HCT116 (cell line): ENCODE measurements around the gene AXIN1. TPM values are rescaled to one million over a fixed set of nuclear protein-coding genes. Genes with fewer than 3 reads are reported as not detected.

ENCODE experiments used
- ATAC-seq: fragments of 200-7000 bp; cut with Tn5 transposase; 2 replicates; pipeline ENCODE4 v1.9.1; 2020; ENCODE audit warnings: mild to moderate bottlenecking, moderate library complexity
- BruUV-seq: library from RNA; stranded (reverse); fragments of 400-500 nt; replicated peaks from 2 replicates; lab custom pipeline; 2021; lab: Mats Ljungman, UMichigan
- CTCF ChIA-PET: fragments of 300-600 bp; sonication (Branson Sonifier 250); formaldehyde crosslinking; loops from one replicate; lab custom pipeline; 2021; ENCODE audit warnings: antibody characterized with exemption; lab: Charles Lee
- POLR2A ChIA-PET: fragments of 300-600, 350-600 bp; sonication (Branson Sonifier 250); formaldehyde crosslinking; loops from one replicate; lab custom pipeline; 2021; ENCODE audit warnings: antibody characterized with exemption; lab: Charles Lee
- RAD21 ChIA-PET, 2 experiments: fragments of 300-600 bp; sonication (Branson Sonifier 250); formaldehyde crosslinking; loops; one replicate each; lab custom pipeline; 2023; ENCODE audit warnings: low total read pairs in 2 of 2; ENCODE audit not compliant: uncharacterized antibody in 2 of 2, unreplicated experiment in 2 of 2, low non-redundant PET in 1 of 2; lab: Charles Lee
- DNase-seq: peaks from one replicate; pipeline ENCODE4 v3.0.0-alpha.2; 2010; ENCODE audit warnings: low read depth, low spot score
- H2AFZ ChIP-seq: fragments of 200-600 bp; shearing (Covaris generic), sonication (generic); 2 replicates; pipeline ENCODE4 v1.6.1; 2017; ENCODE audit warnings: low read depth, mixed run types, mixed read lengths, antibody characterized with exemption, low read length; ENCODE audit not compliant: poor library complexity, severe bottlenecking
- H3K27ac ChIP-seq: 2 replicates; pipeline ENCODE4 v1.5.1; 2012; ENCODE audit warnings: low read depth, low read length
- H3K27me3 ChIP-seq: fragments of 200-600 bp; sonication (generic); 2 replicates; pipeline ENCODE4 v1.6.1; 2016; ENCODE audit warnings: mixed run types, low read length, mixed read lengths; ENCODE audit not compliant: insufficient read depth
- H3K36me3 ChIP-seq, 2 experiments: fragments of 200-500 bp in 1 of 2; fragments of 200-600 bp in 1 of 2; sonication (Bioruptor generic) in 1 of 2; sonication (generic) in 1 of 2; 2 replicates each; pipeline versions ENCODE4 v1.5.1 to v1.6.1; 2014 to 2016; ENCODE audit warnings: low read length in 2 of 2, inconsistent platforms in 1 of 2, mixed read lengths in 1 of 2, mixed run types in 1 of 2; ENCODE audit not compliant: insufficient read depth in 2 of 2, control insufficient read depth in 1 of 2
- H3K4me1 ChIP-seq, 2 experiments: fragments of 200-600 bp in 1 of 2; sonication (generic) in 1 of 2; 2 replicates each; pipeline versions ENCODE4 v1.5.1 to v1.6.1; 2012 to 2017; ENCODE audit warnings: low read length in 2 of 2, inconsistent platforms in 1 of 2, mild to moderate bottlenecking in 1 of 2, mixed read lengths in 1 of 2, mixed run types in 1 of 2, moderate library complexity in 1 of 2; ENCODE audit not compliant: insufficient read depth in 2 of 2, control insufficient read depth in 1 of 2
- H3K4me2 ChIP-seq: fragments of 200-600 bp; sonication (generic); 2 replicates; pipeline ENCODE4 v1.6.1; 2017; ENCODE audit warnings: mixed run types, low read length, mixed read lengths
- H3K4me3 ChIP-seq, 2 experiments: fragments of 200-600 bp in 1 of 2; sonication (generic) in 1 of 2; replicated peaks in 1 of 2; 2 replicates each; pipeline ENCODE4 v1.5.1; 2011 to 2016; ENCODE audit warnings: low read length in 2 of 2, control low read depth in 1 of 2, low read depth in 1 of 2, mild to moderate bottlenecking in 1 of 2, mixed read lengths in 1 of 2, mixed run types in 1 of 2
- H3K79me2 ChIP-seq: fragments of 200-600 bp; sonication (generic); 2 replicates; pipeline ENCODE4 v1.6.1; 2017; ENCODE audit warnings: mild to moderate bottlenecking, mixed run types, low read length, moderate library complexity, mixed read lengths; ENCODE audit not compliant: insufficient read depth
- H3K9ac ChIP-seq: fragments of 200-600 bp; sonication (generic); 2 replicates; pipeline ENCODE4 v1.6.1; 2016; ENCODE audit warnings: low read length, mixed read lengths
- H3K9me2 ChIP-seq: fragments of 200-600 bp; sonication (generic), shearing (Covaris generic); 2 replicates; pipeline ENCODE4 v1.6.1; 2017; ENCODE audit warnings: mixed run types, mild to moderate bottlenecking, moderate library complexity; ENCODE audit not compliant: insufficient read depth
- H3K9me3 ChIP-seq, 2 experiments: fragments of 200-500 bp in 1 of 2; fragments of 200-600 bp in 1 of 2; sonication (Bioruptor generic) in 1 of 2; sonication (generic) in 1 of 2; 2 replicates each; pipeline ENCODE4 v1.6.1; 2014 to 2017; ENCODE audit warnings: low read length in 2 of 2, mixed read lengths in 2 of 2, inconsistent platforms in 1 of 2, low read depth in 1 of 2, mild to moderate bottlenecking in 1 of 2, mixed run types in 1 of 2, moderate library complexity in 1 of 2; ENCODE audit not compliant: control insufficient read depth in 1 of 2, insufficient read depth in 1 of 2
- H4K20me1 ChIP-seq: fragments of 200-600 bp; sonication (generic), shearing (Covaris generic); 2 replicates; pipeline ENCODE4 v1.6.1; 2017; ENCODE audit warnings: mixed run types, mild to moderate bottlenecking, moderate library complexity; ENCODE audit not compliant: insufficient read depth
- CBX3 ChIP-seq: IDR thresholded peaks from 2 replicates; pipeline ENCODE4 v1.6.1; 2012; ENCODE audit warnings: low read depth
- CTCF ChIP-seq, 3 experiments: fragments of 200-600 bp in 1 of 3; sonication (generic) in 1 of 3; IDR thresholded peaks in 2 of 3; conservative IDR thresholded peaks in 1 of 3; 2 replicates each; pipeline ENCODE4 v1.5.1; 2012 to 2017; ENCODE audit warnings: low read depth in 2 of 3, low read length in 2 of 3, antibody characterized with exemption in 1 of 3, borderline replicate concordance in 1 of 3, control low read depth in 1 of 3, mild to moderate bottlenecking in 1 of 3, mixed read lengths in 1 of 3, mixed run types in 1 of 3, moderate library complexity in 1 of 3; ENCODE audit not compliant: insufficient read depth in 1 of 3
- ELF1 ChIP-seq: IDR thresholded peaks from 2 replicates; pipeline ENCODE4 v1.6.1; 2012; ENCODE audit warnings: low read depth, borderline replicate concordance
- FOSL1 ChIP-seq: IDR thresholded peaks from 2 replicates; pipeline ENCODE4 v1.6.1; 2012; ENCODE audit warnings: low read depth
- JUND ChIP-seq: IDR thresholded peaks from 2 replicates; pipeline ENCODE4 v1.6.1; 2012
- MAX ChIP-seq: IDR thresholded peaks from 2 replicates; pipeline ENCODE4 v1.6.1; 2012
- RAD21 ChIP-seq: IDR thresholded peaks from 2 replicates; pipeline ENCODE4 v1.6.1; 2012; ENCODE audit warnings: low read depth, mild to moderate bottlenecking
- SIN3A ChIP-seq: IDR thresholded peaks from 2 replicates; pipeline ENCODE4 v1.6.1; 2012; ENCODE audit warnings: low read depth
- SP1 ChIP-seq: IDR thresholded peaks from 2 replicates; pipeline ENCODE4 v1.6.1; 2012; ENCODE audit warnings: low read depth
- YY1 ChIP-seq: IDR thresholded peaks from 2 replicates; pipeline ENCODE4 v1.6.1; 2011; ENCODE audit warnings: low read length, low read depth, moderate library complexity, mild to moderate bottlenecking; ENCODE audit not compliant: insufficient replicate concordance; ENCODE audit errors: extremely low read depth
- ZFX ChIP-seq: fragments of 450-650 bp; IDR thresholded peaks from 2 replicates; pipeline ENCODE4 v1.6.1; 2017
- ZNF274 ChIP-seq: fragments of 200-500 bp; sonication (Bioruptor generic); IDR thresholded peaks from 2 replicates; pipeline ENCODE4 v1.6.1; 2014; ENCODE audit warnings: mild to moderate bottlenecking, low read depth, low read length, inconsistent platforms
- intact Hi-C: fragments of 100-400 bp; cut with micrococcal nuclease; formaldehyde crosslinking; loops from 2 replicates; pipeline ENCODE4 v1.10.0; 2022
- total RNA-seq: library from RNA; stranded (reverse); gene quantifications from one replicate; pipeline ENCODE4 v1.2.1, GENCODE V29; 2021; ENCODE audit not compliant: unreplicated experiment

AXIN1 gene
- total RNA-seq, 1 experiment from 2014 or later: 20.2 TPM

- POLR2A ChIA-PET: no interaction called here
- Histone ChIP-seq H3K36me3 (no peaks in the 10 kb centered on the region; a peak in 1 of 4 replicates), H3K9me3 (no peaks in the 10 kb centered on the region), H3K4me2 (no peak overlapping the region), H3K4me1 (no peaks in the 10 kb centered on the region), H3K79me2 (no peaks in the 10 kb centered on the region), H3K9ac (no peak overlapping the region), H3K4me3 (no peak overlapping the region), H3K27ac (no peak overlapping the region), H2AFZ (no peak overlapping the region), H3K27me3 (no peaks in the 10 kb centered on the region), H3K9me2 (no peaks in the 10 kb centered on the region), H4K20me1 (no peaks in the 10 kb centered on the region)
- RAD21 ChIA-PET: no interaction called here
- TF ChIP-seq YY1: no peak
- no peak for TF ChIP-seq ELF1
- no peak for TF ChIP-seq ZNF274
- no peak for TF ChIP-seq SIN3A
- TF ChIP-seq SP1: no peak
- TF ChIP-seq CTCF (IDR thresholded peaks at IDR 0.05 in 2 of 3, conservative IDR thresholded peaks at IDR 0.05 in 1 of 3; ENCODE audit: borderline replicate concordance in 1 of 3, insufficient read depth in 1 of 3, low read depth in 2 of 3, low read length in 2 of 3): no peak
- no peak for TF ChIP-seq MAX
- no peak for TF ChIP-seq RAD21
- TF ChIP-seq JUND: no peak
- CTCF ChIA-PET: no interaction called here
- BruUV-seq: no TSS peak
- no peak for ATAC-seq
- intact Hi-C loops: no loop called here
- DNase-seq: no peak
These were observed 51.3 kb downstream of the AXIN1 start for GRCh38 chr16:301235-301634.

GRCh38 chr16:297832-298231 is 54.7 kb downstream of the AXIN1 start:
- no TSS peak for BruUV-seq
- intact Hi-C loops: no loop called here
- POLR2A ChIA-PET: no interaction called here
- no peaks in the 10 kb centered on the region for H4K20me1 ChIP-seq
- RAD21 ChIA-PET: no interaction called here
- no peak overlapping the region for H3K9ac ChIP-seq
- CTCF ChIA-PET: no interaction called here
- TF ChIP-seq FOSL1: no peak
- no peak for TF ChIP-seq CBX3
- TF ChIP-seq ZFX: no peak
- TF ChIP-seq CTCF (IDR thresholded peaks at IDR 0.05 in 2 of 3, conservative IDR thresholded peaks at IDR 0.05 in 1 of 3; ENCODE audit: borderline replicate concordance in 1 of 3, insufficient read depth in 1 of 3, low read depth in 2 of 3, low read length in 2 of 3): no peak
- TF ChIP-seq SP1: no peak
- H3K36me3 ChIP-seq: no peaks in the 10 kb centered on the region
- no peaks in the 10 kb centered on the region for H3K79me2 ChIP-seq
- no peak overlapping the region for H3K4me2 ChIP-seq
- H2AFZ ChIP-seq: no peak overlapping the region
- H3K9me2 ChIP-seq: no peaks in the 10 kb centered on the region
- H3K4me3 ChIP-seq: no peak overlapping the region
- no peak overlapping the region for H3K27ac ChIP-seq
- no peaks in the 10 kb centered on the region for H3K27me3 ChIP-seq
- DNase-seq (no peak), ATAC-seq (no peak)
- no peaks in the 10 kb centered on the region for H3K9me3 ChIP-seq
- no peaks in the 10 kb centered on the region for H3K4me1 ChIP-seq
